ENCODE results near the gene CDC37.

CDC37 gene

DNA sequence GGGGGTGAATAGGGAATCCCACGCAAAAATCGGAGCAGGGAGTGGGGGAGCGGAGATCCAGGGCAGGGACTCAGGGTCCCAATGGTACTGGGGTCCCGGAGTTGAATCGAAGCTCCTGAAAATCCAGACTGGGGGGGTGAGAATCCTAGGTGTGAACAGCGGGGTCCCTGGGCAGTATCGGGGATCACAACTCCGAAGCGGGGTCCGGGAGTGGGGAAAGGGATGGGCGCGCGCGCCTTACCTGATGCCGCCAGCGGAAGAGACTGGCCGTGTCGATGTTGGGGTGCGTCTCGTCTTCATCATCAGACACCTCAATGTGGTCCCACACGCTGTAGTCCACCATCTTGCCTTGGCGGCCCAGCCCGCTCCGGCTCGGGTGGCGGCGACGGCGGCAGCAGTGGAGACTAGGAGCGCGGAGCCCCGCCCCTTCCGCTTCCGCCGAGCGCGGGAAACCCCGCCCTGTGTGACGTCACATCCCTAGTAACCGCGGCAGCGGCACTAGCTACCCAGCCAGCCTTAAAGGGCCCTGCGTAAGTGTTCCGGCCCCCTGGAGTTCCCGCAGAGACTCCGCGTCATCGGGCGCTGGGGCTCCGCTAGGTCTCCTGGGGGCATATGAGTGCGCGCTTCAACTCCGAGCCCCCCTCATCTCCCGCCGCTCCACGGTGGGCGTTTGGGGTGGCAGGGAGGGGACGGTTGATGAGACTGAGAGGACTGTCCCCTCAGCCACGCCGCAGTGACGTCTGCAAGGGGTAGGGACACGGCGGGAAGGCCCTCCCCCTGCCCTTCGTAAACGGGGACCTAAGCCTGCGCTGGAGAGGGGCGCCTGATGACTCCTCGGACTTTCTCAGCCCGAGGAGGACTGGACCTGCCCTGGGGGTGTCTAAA is at the start of gene CDC37:
Gene CDC37, minus strand, starts transcription at position 406 of the 885 bp plus-strand sequence. Its CDS starts 63 bp downstream, at position 343.
- DNase-seq = peak; percentile 52

DNA sequence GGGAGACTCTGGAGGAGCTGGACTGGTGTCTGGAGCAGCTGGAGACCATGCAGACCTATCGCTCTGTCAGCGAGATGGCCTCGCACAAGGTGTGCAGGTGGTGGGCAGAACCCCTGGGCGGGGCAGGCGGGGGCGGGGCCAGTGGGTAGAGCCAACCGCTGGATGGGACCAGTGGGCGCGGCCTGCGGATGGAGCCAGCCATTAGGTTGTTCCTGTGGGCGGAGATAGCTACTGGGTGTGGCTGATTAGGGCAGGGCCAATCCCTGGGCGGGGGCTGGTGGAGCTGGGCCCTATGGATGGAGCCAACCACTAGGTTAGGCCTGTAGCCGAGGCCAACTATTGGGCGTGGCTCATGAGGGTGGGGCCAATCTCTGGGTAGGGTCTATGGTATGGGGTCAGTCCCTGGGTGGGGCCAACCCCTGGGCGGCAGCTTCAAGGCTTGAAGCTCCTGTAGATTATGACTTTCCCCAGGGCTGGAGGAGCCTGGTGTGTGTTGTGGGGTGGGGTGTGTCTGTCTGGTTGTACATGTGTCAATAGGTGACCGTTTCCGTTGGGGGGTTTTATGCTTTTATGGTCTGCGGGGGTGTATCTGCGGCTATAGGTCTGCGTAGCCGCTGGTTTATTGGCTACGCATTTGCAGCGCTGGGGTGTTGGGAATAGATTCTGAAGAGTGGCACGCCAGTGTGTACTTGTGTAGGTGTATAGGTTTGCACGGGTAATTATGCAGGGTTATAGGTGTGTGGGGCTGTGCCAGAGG is 47.7 kb upstream of the CDC37 start:
- no peak for DNase-seq

DNA sequence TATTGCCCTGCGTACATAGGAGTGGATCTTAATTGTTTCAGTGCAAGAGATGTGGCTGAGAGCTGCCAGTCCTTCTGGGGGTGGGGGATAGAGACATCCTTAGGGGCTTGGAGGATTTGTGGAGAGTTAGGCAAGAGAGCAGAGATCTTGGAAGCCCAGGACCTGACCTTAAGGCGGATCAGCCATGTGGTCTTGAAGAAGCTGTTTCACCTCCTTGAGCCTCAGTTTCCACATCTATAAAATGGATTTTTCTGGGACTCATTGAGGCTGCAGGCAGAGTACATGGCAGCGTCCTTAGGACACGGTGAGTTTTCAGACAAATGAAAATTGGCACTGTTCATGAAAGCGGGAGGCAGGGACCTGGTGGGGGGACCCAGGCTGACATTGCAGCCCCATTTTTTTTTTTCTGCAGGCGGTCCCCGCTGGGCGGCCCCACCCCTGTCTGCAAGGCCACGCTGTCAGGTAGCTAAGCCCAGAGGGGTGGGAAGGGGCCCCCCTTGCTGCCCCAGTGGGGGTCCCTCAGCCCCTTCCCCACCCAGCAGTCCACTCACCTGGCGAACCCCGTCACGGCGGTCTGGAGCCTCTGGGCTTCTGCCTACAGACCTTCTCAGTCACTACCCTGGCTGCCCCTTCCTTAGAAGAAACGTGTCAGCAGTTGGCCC is 47.0 kb upstream of the CDC37 start:
- no peak for DNase-seq

DNA sequence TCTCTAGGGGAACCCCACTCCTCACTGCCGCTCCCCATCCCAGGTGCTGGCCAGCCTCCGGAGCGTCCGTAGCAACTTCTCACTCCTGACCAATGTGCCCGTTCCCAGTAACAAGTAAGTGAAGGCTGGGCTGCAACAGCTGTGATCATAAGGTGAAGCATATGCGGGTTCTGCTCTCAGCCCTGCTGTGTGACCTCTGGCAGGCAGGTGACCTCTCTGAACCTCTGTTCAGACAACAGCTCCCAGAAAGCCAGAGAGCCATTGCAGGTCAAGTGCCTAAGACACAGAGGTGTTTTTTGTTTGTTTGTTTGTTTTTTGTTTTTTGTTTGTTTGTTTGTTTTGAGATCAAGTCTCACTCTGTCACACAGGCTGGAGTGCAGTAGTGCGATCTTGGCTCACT is 45.7 kb upstream of the CDC37 start:
- DNase-seq = no peak

DNA sequence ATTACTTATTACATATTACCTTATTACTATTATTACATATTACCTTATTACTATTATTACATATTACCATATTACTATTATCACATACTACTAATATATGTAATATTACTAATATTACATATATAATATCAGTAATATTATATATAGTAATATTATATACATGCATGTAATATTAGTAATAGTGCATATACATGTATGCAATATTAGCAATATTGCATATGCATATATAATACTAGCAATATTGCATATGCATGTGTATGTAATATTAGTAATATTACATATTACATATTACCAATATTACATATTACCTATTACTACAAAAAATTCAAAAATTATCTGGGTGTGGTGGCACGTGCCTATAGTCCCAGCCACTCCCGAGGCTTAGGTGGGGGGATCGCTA is 39.4 kb upstream of the CDC37 start:
- no peak for DNase-seq

DNA sequence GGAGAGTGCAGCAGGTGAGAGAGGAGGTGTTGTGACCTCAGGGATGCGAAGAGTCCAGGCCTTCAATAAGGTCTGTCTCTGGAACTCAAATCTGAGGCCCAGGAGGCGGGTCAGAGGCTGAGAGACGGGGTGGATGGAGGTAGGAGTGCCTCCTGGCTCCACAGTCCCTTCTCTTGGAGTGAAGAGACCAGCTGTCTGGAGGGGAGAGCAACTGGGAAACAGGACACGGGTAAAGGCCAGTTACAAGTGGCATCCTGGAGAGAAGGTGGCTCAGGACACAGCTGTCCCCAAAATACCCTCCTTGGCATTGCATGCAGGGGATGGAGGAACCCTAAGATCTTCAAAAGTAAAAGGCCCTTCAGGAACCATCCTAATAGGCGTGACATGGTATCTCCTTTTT is 36.2 kb upstream of the CDC37 start:
- no peak for DNase-seq

DNA sequence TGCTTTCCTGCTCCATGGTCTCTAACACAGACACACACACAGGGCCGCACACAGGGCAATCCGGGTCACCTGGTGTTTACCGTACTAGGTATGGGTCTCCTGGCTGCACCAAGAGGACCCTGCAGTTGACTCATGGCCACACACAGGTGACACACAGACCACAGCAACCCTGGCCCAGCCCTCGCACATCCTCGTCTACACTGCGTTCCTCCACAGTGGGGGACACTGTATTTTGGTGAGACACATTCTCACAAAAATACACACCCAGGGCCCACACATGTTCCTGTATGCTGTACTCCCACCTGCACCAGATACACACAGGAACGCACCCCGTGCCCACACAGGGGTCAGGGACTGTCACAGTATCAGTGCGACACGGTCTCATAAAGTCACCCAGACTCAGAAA is 29.8 kb upstream of the CDC37 start:
- no peak for DNase-seq

DNA sequence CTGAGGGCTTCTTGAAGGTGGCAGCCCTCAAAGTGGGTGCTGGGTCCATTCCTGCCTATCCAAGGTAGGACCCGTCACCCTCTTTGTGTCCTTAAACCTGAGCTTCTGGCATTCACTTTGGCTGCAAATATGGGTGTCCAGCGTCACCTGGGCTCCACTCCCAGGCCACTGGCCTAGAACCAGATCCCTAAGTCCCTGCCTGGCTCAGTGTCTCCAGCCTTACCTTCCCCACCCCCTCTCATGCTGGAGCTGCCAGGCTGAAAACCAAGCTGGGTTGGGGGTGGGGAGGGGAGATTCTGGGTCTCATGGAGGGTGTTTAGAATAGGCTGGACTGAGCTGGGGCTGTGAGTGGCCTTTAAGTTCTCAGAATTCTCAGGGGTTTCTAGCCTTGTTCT is 29.4 kb upstream of the CDC37 start:
- DNase-seq = no peak

DNA sequence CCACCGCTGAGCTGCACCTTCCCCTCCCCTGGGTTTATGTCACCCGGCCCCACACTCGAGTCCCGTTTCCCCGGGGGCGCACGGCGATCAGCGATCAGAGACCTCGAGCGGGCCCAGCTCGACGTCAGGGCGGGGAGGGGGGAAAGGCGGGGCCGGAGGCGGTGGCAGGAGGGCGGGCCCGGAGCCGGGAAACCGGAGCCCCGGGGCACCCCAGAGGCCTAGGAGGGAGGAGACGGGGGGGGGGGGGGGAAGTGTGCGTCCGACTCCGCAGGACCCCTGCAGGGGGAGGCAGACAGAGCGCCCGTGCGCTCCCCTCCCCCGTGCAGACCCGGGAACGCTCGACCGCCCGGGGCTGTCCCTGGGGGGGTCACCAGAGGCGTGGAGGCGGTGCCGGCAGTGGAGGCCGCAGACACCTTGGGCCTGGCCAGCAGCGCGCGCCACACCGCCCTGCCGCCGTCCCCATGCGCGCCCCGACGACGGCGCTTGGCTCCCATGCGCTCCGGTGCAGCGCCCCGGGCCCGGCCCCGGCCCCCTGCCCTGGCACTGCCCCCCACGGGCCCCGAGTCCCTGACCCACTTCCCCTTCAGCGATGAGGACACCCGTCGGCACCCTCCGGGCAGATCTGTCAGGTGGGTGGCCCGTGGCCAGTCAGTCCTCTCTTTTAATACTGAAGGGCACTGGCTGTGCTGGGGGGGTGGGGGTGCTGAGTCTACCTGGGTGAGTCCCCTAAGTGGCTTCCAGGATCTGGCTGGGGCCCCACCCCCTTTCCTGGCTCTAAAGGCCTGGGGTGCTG is 28.8 kb upstream of the CDC37 start:
- no peak for DNase-seq

DNA sequence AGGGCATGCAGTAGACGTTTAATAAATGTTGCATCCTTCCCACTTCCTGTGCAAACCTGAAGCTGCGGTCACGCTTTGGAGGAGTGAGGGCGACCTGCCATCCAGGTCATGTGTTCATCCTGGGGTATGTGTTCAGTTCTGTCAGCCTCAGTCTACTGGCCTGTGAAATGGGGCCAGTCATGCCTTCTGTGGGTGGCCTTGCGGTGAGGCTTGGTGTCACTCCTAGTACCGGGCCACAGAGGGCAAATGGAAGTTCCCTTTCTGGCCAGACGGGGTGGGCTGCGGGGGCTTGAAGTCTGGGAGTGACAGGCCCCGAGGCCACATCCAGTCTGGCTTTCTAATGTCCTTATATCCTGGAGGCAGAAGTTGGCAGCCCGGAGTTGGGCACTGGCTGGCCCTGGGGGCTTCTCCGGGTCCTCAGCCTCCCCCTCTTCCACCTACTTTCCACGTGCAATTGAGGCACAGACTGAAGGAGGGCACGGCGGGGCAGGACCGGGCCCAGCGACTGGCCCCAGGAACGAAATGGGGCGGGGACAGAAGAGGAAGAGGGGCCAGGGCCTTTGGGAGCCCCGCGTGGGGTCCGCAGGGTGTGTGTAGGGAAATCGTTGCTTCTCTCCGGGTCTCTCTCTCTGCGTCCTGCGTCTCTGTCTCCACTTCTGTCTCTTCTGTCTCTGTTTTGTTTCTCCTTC is 28.1 kb upstream of the CDC37 start:
- no peak for DNase-seq

DNA sequence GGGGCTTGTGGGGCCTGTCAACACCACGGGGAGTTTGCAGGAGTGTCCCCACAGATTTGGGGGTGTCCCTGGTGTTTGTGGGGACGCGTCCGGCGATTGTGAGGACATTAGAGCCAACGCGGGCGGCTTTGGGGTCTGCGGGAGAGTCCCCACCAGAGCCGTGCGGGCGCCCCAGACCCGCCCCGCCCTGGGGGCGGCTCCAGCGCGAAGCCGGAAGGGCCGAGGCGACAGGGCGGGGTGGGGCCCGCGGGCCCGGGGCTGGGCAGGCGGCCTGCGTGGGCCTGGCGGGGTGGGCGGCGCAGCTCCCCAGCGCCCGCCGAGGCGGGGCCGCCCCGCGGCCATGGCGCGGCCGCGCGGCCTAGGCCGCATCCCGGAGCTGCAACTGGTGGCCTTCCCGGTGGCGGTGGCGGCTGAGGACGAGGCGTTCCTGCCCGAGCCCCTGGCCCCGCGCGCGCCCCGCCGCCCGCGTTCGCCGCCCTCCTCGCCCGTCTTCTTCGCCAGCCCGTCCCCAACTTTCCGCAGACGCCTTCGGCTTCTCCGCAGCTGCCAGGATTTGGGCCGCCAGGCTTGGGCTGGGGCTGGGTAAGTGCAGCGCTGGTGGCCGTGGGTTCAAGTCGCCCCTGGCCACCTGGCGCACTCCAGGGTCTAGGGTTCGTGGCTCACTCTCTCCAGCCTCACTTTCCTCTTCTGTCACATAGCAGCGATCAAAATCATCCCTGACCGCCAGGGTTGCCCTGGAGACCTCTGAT is 27.3 kb upstream of the CDC37 start:
- DNase-seq = no peak

DNA sequence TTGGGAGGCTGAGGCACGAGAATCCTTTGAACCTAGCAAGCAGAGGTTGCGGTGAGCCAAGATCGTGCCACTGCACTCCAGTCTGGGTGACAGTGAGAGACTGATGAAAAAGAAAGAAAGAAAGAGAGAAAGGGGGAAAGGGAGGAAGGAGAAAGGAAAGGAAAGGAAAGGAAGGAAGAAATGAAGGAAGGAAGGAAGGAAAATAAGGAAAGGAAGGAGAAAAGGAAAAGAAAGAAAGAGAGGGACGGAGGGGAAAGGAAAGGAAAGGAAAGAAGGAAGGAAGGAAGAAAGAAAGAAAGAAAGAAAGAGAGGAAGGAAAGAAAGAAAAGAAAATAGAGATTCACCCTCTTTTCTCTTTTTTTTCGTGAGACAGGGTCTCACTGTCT is 25.6 kb upstream of the CDC37 start:
- no peak for DNase-seq

DNA sequence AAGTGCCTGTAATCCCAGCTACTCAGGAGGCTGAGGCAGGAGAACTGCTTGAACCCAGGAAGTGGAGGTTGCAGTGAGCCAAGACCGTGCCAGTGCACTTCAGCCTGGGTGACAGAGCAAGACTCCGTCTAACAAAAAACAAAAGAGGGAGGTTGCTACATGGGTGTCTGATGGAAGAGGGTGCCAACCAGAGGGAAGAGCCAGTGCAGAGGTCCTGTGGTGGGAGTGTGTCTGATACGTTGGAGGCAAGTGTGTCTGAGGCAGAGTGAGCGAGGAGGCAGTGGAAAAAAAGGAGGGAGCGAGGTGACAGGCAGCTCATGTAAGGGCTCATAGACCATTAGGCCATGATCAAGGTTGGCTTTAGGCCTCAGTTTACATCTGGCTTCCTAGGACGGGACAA is 23.8 kb upstream of the CDC37 start:
- DNase-seq = no peak

DNA sequence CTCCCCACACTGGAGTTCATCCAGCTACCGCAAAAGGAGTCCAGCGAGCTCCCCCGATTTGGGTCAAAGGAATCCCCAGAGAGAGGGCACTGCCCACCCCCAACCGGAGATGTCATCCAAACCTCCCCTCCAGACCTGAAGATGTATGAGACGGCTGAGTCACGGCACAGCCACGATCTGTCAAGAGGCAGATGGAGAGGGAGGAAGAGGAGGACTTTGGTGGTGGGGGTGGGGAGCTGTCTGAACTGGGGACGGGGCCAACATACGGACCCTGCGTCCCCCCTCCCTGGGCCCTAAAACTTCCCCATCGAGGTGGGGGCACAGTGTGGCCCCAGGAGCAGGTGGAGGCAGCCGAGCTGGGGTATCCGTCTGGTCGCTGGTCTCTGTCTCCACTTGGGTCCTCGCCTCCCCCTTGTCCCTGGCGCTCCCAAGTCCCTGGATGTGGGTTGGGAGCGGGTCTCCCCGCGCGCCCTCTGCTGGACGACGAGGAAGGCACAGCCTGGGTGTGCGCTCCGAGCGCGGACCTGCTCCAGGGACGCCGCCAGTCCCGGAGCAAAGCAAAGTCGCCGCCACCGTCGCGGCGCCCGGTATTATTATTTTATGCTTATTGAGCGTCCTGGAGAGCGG is 20.8 kb upstream of the CDC37 start:
- DNase-seq = peak; percentile 43

DNA sequence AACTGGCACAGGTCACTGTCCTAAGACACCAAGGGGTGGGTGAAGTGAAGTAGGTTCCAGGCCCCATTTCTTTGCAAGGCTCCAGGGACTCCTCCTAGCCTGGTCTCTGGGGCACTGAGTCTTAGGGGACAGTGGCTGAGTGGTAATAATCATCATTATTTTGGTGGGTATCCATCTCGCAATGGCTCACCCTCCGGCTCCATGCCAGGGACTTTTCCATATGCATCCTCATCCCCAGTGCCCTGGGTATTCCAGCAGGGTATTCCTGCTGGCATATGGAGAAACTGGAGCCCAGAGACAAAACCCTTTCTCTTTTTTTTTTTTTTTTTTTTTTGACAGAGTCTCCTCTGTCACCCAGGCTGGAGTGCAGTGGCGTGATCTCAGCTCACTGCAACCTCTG is 19.5 kb upstream of the CDC37 start:
- DNase-seq = no peak

DNA sequence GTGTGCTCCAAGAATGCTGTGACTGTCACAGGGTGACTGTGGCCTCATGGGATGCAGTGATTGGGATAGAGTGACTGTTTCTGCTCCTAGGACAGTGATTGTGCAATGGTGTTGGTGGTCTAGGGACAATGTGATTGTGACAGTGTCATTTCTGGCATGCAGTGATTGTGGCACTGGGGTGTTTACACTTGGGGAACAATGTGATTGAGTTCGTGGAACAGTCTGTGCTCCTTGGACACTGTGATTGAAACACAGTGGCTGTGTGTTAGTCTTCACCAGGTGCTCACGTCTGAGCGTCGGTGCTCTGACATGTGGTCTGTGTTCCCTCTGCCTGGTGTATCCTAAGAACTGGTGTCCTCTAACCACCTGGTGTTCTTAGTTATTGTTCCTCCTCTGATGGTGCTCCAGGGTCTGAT is 18.7 kb upstream of the CDC37 start:
- DNase-seq = no peak

DNA sequence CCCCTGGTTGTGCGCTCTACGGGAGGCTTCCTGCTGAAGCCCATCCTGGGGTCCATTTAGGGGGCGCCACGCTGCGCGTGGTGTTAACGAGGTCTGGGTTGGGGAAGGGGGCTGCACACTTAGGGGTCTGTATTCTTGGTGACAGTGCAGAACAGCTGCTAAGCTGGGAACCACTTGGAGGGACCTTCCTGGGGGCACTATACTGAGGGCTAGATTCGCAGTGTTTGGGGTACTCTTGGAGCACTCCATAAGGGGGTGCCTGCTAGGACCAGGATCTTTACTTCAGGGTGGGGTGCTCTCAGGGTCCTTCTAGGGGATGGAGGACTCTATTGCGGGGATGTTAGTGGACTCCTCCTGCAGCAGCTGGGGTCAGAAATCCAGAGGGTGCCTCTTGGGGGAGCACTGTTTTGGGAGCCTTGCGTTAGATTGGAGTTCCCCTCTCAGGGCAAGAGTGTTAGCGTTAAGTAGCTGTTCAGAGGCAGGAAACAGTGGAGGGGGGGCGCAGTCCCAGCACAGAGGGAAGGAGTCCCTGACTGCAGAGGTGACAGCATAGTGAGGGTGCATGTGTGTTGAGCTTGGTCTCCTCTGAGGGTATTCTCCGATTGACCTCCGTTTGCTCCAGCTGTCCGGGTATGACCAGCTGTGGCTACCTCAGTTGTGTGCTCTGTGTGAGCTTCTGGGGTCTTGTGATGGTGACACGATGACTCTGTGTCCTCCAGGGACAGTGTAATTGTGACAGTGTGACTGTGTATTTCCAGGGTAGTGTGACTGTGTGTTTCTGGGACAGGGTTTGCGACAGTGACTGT is 18.1 kb upstream of the CDC37 start:
- no peak for DNase-seq

DNA sequence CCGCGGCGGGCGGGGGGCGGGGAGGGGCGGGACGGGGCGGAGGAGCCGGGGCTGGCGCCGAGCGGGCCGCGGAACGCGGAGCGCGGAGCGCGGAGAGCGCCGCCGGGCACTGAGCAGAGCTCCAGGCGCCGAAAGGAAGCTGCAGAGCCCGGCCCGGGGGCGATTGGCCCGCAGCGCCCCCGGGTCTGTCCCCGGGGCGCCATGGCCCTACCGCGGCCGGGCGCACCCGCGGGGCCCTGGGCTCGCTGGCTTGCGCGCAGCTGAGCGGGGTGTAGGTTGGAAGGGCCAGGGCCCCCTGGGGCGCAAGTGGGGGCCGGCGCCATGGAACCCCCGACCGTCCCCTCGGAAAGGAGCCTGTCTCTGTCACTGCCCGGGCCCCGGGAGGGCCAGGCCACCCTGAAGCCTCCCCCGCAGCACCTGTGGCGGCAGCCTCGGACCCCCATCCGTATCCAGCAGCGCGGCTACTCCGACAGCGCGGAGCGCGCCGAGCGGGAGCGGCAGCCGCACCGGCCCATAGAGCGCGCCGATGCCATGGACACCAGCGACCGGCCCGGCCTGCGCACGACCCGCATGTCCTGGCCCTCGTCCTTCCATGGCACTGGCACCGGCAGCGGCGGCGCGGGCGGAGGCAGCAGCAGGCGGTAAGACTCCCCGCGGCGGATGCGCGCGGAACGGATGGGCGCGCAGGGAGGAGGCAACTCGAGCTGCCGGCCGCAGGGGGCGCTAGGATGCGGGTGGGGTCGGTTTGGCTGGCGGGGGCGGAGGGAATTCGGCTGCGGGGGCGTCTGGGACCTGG is 17.3 kb upstream of the CDC37 start, which contains the start of gene PDE4A:
Gene PDE4A, plus strand, starts transcription at position 95 of the 796 bp plus-strand sequence. Its CDS starts 227 bp downstream, at position 322.
- DNase-seq = peak; percentile 13
